Tibial nerve (tissue), 3 donors: Measurements from ENCODE around the gene ANO10.

Experiments
- CTCF ChIP-seq, 5 experiments: fragments of 200-600 bp in 3 of 5; fragments of 450-650 bp in 2 of 5; sonication (generic) in 3 of 5; IDR thresholded peaks; one replicate each; pipeline ENCODE4 v1.5.1; 2016 to 2019; ENCODE audit warnings: antibody characterized with exemption in 5 of 5, mild to moderate bottlenecking in 3 of 5, moderate library complexity in 2 of 5
- POLR2A ChIP-seq, 2 donors: fragments of 450-650 bp; IDR thresholded peaks; one replicate each; pipeline ENCODE4 v1.6.1; 2017; ENCODE audit warnings: antibody characterized with exemption in 2 of 2, mild to moderate bottlenecking in 2 of 2, moderate library complexity in 2 of 2

DNA sequence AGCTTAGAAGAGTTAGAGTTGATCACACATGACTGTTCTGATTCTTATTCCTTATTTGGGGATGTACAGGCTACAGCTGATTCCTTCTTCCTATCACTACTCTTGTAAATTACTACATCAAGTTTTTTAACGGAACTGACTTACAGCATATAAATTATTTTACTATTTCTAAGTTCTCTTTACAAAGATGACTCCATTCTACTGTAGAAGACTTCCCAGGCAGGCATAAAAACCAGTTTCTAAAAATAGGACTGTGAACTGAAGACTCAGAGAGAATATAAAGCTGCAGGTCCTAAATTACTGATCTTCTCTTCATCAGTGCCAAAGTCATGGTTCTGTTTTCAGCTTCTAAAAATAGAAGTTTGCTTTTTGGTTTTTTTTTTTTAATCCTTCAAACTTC lies 38.9 kb downstream of the ANO10 start:
- TF ChIP-seq POLR2A (IDR thresholded peaks at IDR 0.05): no peak
- TF ChIP-seq CTCF (IDR thresholded peaks at IDR 0.05): no peak
